ENCODE data around the gene COPS3. TPM values are rescaled to one million over a fixed set of nuclear protein-coding genes. Genes with fewer than 3 reads are reported as not detected.

The COPS3 gene
- total RNA-seq, 1 donor from 2014 or later, result 87.4 TPM

GRCh38 chr17:17206124-17206912 is 74.7 kb downstream of the COPS3 start, which contains the start of gene PLD6:
Gene PLD6, minus strand, starts transcription at chr17:17206333. Its CDS starts 47 bp downstream, at chr17:17206286.
- Histone ChIP-seq H3K36me3 (ENCODE audit: control insufficient read depth, insufficient read depth, low read length) (no peaks in the 10 kb centered on the region), H3K4me3 (ENCODE audit: low read depth, low read length) (peak within 1 kb of the TSS; percentile 62), H3K27me3 (ENCODE audit: control insufficient read depth, insufficient read depth, low read length) (no peaks in the 10 kb centered on the region)
- TF ChIP-seq, protein P1, sequence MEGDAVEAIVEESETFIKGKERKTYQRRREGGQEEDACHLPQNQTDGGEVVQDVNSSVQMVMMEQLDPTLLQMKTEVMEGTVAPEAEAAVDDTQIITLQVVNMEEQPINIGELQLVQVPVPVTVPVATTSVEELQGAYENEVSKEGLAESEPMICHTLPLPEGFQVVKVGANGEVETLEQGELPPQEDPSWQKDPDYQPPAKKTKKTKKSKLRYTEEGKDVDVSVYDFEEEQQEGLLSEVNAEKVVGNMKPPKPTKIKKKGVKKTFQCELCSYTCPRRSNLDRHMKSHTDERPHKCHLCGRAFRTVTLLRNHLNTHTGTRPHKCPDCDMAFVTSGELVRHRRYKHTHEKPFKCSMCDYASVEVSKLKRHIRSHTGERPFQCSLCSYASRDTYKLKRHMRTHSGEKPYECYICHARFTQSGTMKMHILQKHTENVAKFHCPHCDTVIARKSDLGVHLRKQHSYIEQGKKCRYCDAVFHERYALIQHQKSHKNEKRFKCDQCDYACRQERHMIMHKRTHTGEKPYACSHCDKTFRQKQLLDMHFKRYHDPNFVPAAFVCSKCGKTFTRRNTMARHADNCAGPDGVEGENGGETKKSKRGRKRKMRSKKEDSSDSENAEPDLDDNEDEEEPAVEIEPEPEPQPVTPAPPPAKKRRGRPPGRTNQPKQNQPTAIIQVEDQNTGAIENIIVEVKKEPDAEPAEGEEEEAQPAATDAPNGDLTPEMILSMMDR (IDR thresholded peaks at IDR 0.05; ENCODE audit: insufficient read depth, low read length, severe bottlenecking), result no peak
- FAIRE-seq (no peak), DNase-seq (ENCODE audit: low read depth) (peak; percentile 23)

DNA sequence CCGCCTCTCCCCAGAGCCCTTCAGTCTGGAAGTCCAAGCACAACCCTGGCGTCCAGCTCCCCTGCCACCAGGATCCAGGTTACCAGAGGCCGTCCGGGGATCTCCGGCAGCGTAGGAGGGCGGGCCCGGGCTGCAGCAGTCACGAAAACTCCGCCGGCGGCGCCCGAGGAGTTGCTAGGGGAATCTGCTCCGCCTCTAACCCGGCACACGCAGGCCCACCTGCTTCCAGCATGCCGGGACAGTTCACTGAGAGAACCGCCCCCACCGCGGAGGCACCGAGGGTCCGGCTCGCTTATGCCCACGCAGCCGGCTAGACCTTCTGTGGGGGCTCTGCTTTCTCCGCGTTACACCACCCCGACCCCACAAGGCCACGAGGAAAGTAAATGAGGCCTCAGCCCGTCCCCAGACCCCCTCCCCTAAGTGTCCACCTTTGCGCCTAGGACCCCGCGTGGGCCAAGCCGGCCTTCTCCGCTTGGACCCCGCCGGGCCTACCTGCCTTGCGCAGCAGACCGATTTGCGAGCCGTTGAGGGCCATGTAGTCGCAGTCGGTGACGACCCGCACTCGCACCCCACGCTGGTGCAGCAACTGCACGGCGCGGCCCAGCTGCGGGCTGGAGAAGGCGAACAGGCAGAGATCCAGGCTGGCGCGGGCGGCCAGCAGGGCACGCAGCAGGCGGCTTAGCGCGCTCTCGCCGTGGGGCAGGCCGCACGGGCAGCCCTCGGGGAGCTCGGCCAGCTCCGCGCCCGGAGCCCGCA is 75.5 kb downstream of the COPS3 start:
- H3K36me3 ChIP-seq (ENCODE audit: control insufficient read depth, insufficient read depth, low read length), result no peaks in the 10 kb centered on the region
- no peak for FAIRE-seq
- TF ChIP-seq, protein P1 (IDR thresholded peaks at IDR 0.05; ENCODE audit: insufficient read depth, low read length, severe bottlenecking), result no peak
- H3K4me3 ChIP-seq (ENCODE audit: low read depth, low read length), result peak overlapping the region; percentile 62
- DNase-seq (ENCODE audit: low read depth), result peak; percentile 44
- H3K27me3 ChIP-seq (ENCODE audit: control insufficient read depth, insufficient read depth, low read length), result no peaks in the 10 kb centered on the region

- DNase-seq (ENCODE audit: low read depth) (no peak), FAIRE-seq (no peak)
- Histone ChIP-seq H3K27me3 (ENCODE audit: control insufficient read depth, insufficient read depth, low read length) (no peaks in the 10 kb centered on the region), H3K4me3 (ENCODE audit: low read depth, low read length) (peak overlapping the region; percentile 62), H3K36me3 (ENCODE audit: control insufficient read depth, insufficient read depth, low read length) (no peaks in the 10 kb centered on the region)
- TF ChIP-seq, protein P1 (IDR thresholded peaks at IDR 0.05; ENCODE audit: insufficient read depth, low read length, severe bottlenecking), result no peak
Observed at GRCh38 chr17:17204635-17205231, 76.3 kb downstream of the COPS3 start.

DNA sequence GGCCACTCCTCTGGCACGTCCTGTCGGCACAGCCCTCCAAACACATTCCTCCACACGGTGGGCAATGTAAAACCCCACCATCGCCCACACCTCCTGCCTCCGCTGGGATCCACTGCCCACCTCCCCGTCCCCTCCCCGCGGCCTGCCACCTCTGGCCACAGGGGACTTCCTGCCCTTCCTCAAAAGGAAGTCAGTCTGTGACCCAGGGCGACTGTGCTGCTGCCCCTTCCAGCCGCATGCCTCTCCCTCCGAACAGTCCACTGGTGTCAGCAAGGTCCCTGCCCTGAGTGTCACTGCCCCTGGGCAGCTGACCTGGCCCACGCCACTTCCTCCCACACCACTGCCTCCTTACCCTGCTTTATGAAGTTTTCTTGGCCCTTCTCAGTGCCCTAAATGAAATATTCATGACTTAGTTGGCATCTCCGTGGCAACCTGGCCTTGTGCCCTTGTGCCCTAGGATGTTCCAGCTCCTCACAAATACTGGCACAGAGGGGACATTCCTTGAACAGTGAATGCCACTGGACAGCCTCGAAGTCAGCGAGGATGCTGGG is 76.9 kb downstream of the COPS3 start:
- Histone ChIP-seq H3K27me3 (ENCODE audit: control insufficient read depth, insufficient read depth, low read length) (no peaks in the 10 kb centered on the region), H3K36me3 (ENCODE audit: control insufficient read depth, insufficient read depth, low read length) (no peaks in the 10 kb centered on the region), H3K4me3 (ENCODE audit: low read depth, low read length) (no peak overlapping the region)
- no peak for DNase-seq (ENCODE audit: low read depth)
- FAIRE-seq, result no peak
- TF ChIP-seq, protein P1 (IDR thresholded peaks at IDR 0.05; ENCODE audit: insufficient read depth, low read length, severe bottlenecking), result no peak

- DNase-seq (ENCODE audit: low read depth) (no peak), FAIRE-seq (no peak)
- no peaks in the 10 kb centered on the region for H3K27me3 ChIP-seq (ENCODE audit: control insufficient read depth, insufficient read depth, low read length)
- H3K36me3 ChIP-seq (ENCODE audit: control insufficient read depth, insufficient read depth, low read length), result no peaks in the 10 kb centered on the region
- no peak overlapping the region for H3K4me3 ChIP-seq (ENCODE audit: low read depth, low read length)
- TF ChIP-seq, protein P1 (IDR thresholded peaks at IDR 0.05; ENCODE audit: insufficient read depth, low read length, severe bottlenecking), result no peak
Observed at GRCh38 chr17:17203173-17203730, 77.8 kb downstream of the COPS3 start.
